ENCODE data around the gene DGKZ. TPM values are rescaled to one million over a fixed set of nuclear protein-coding genes. Genes with fewer than 3 reads are reported as not detected.

DGKZ gene
- total and polyA plus RNA-seq, 4 donors: 4.6 to 24.3 (median 14.4) TPM

DNA sequence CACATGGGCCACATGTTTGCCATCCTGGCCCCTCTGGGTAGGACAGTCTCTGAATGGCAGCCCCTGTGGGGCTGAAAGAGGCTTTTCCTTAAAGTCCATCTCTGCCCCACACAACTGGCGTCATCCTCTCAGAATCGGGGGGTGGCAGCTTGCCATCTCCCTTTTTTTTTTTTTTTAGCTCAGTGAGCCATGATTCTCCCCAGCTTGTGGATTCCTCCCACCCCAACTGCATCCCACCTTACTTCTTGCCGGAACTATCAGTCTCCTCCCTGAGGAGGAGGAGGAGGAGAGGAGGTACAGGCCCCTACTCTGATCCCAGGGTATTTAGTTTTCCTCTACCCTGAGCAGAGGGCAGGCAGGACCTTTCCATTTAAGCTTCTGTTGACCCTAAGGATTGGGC, 3.4 kb downstream of the DGKZ start:
- Histone ChIP-seq H3K4me1 (ENCODE audit: control insufficient read depth in 4 of 4, insufficient read depth in 4 of 4, low read length in 3 of 4) (peaks cover 0 to 42% (median 31%) of the 10 kb centered on the region in 4 donors), H3K9ac (ENCODE audit: low read depth in 1 of 2, low read length in 2 of 2) (no peak overlapping the region), H3K36me3 (ENCODE audit: control insufficient read depth in 4 of 4, insufficient read depth in 3 of 4, low read depth in 1 of 4, low read length in 3 of 4) (peaks cover 0 to 3% (median 0%) of the 10 kb centered on the region in 4 donors), H3K4me3 (ENCODE audit: low read depth in 1 of 3, low read length in 3 of 3) (no peak overlapping the region), H3K9me3 (ENCODE audit: control insufficient read depth in 4 of 4, low read length in 3 of 4) (no peaks in the 10 kb centered on the region), H3K27ac (ENCODE audit: low read depth in 1 of 2, low read length in 2 of 2) (no peak overlapping the region), H3K27me3 (ENCODE audit: control insufficient read depth in 4 of 4, insufficient read depth in 4 of 4, low read length in 3 of 4) (no peaks in the 10 kb centered on the region)
- WGBS: 71% methylated on average over 3 of the region's 3 CpGs
- no peak for TF ChIP-seq JUND (IDR thresholded peaks at IDR 0.05)
- TF ChIP-seq EGR1 (IDR thresholded peaks at IDR 0.05; ENCODE audit: low read depth in 2 of 2): no peak
- no peak for TF ChIP-seq RXRA (IDR thresholded peaks at IDR 0.05)
- no peak for TF ChIP-seq FOXA1 (IDR thresholded peaks at IDR 0.05)
- TF ChIP-seq TAF1 (conservative IDR thresholded peaks at IDR 0.05): no peak
- TF ChIP-seq YY1 (IDR thresholded peaks at IDR 0.05): no peak
- no peak for TF ChIP-seq ATF3 (IDR thresholded peaks at IDR 0.05)
- TF ChIP-seq NR2F2 (IDR thresholded peaks at IDR 0.05): no peak
- no peak for TF ChIP-seq REST (IDR thresholded peaks at IDR 0.05)
- TF ChIP-seq, protein P1, sequence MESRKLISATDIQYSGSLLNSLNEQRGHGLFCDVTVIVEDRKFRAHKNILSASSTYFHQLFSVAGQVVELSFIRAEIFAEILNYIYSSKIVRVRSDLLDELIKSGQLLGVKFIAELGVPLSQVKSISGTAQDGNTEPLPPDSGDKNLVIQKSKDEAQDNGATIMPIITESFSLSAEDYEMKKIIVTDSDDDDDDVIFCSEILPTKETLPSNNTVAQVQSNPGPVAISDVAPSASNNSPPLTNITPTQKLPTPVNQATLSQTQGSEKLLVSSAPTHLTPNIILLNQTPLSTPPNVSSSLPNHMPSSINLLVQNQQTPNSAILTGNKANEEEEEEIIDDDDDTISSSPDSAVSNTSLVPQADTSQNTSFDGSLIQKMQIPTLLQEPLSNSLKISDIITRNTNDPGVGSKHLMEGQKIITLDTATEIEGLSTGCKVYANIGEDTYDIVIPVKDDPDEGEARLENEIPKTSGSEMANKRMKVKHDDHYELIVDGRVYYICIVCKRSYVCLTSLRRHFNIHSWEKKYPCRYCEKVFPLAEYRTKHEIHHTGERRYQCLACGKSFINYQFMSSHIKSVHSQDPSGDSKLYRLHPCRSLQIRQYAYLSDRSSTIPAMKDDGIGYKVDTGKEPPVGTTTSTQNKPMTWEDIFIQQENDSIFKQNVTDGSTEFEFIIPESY (IDR thresholded peaks at IDR 0.05): no peak
- no peak for DNase-seq (ENCODE audit: low spot score)

GRCh38 chr11:46351148-46351547, 3.9 kb downstream of the DGKZ start:
- WGBS: 92% methylated on average over 8 of the region's 8 CpGs
- Histone ChIP-seq H3K27ac (ENCODE audit: low read depth in 1 of 2, low read length in 2 of 2) (no peak overlapping the region), H3K4me1 (ENCODE audit: control insufficient read depth in 4 of 4, insufficient read depth in 4 of 4, low read length in 3 of 4) (peaks cover 0 to 42% (median 31%) of the 10 kb centered on the region in 4 donors), H3K4me3 (ENCODE audit: low read depth in 1 of 3, low read length in 3 of 3) (no peak overlapping the region), H3K9ac (ENCODE audit: low read depth in 1 of 2, low read length in 2 of 2) (no peak overlapping the region), H3K36me3 (ENCODE audit: control insufficient read depth in 4 of 4, insufficient read depth in 3 of 4, low read depth in 1 of 4, low read length in 3 of 4) (peaks cover 0 to 5% (median 0%) of the 10 kb centered on the region in 4 donors), H3K9me3 (ENCODE audit: control insufficient read depth in 4 of 4, low read length in 3 of 4) (no peaks in the 10 kb centered on the region), H3K27me3 (ENCODE audit: control insufficient read depth in 4 of 4, insufficient read depth in 4 of 4, low read length in 3 of 4) (no peaks in the 10 kb centered on the region)
- TF ChIP-seq SP1 (IDR thresholded peaks at IDR 0.05) (no peak), ATF3 (IDR thresholded peaks at IDR 0.05) (no peak), TAF1 (conservative IDR thresholded peaks at IDR 0.05) (no peak), FOXA2 (IDR thresholded peaks at IDR 0.05) (no peak), RAD21 (IDR thresholded peaks at IDR 0.05) (no peak), FOXA1 (IDR thresholded peaks at IDR 0.05) (no peak), HNF4G (IDR thresholded peaks at IDR 0.05) (no peak), RXRA (IDR thresholded peaks at IDR 0.05) (no peak)
- TF ChIP-seq, protein P2, sequence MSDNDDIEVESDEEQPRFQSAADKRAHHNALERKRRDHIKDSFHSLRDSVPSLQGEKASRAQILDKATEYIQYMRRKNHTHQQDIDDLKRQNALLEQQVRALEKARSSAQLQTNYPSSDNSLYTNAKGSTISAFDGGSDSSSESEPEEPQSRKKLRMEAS (IDR thresholded peaks at IDR 0.05): no peak
- no peak for DNase-seq (ENCODE audit: low spot score)

All from liver (tissue), 9 donors.